ENCODE measurements around the gene COL4A1. TPM values are rescaled to one million over a fixed set of nuclear protein-coding genes. Genes with fewer than 3 reads are reported as not detected.

Gene COL4A1
- total RNA-seq, 4 donors from 2014 or later, result 989 to 1,633 (median 1,298) TPM

- no peak for TF ChIP-seq CTCF (IDR thresholded peaks at IDR 0.05; ENCODE audit: low read depth)
These were observed 44.9 kb upstream of the COL4A1 start for GRCh38 chr13:110351636-110352420.

GRCh38 chr13:110350509-110350908 lies 43.6 kb upstream of the COL4A1 start:
- no peak for TF ChIP-seq CTCF (IDR thresholded peaks at IDR 0.05; ENCODE audit: low read depth)

GRCh38 chr13:110350049-110350448 lies 43.1 kb upstream of the COL4A1 start:
- no peak for TF ChIP-seq CTCF (IDR thresholded peaks at IDR 0.05; ENCODE audit: low read depth)

- no peak for TF ChIP-seq CTCF (IDR thresholded peaks at IDR 0.05; ENCODE audit: low read depth)
These were observed 42.3 kb upstream of the COL4A1 start for GRCh38 chr13:110349239-110349638.

GRCh38 chr13:110348309-110349105 lies 41.5 kb upstream of the COL4A1 start:
- TF ChIP-seq CTCF (IDR thresholded peaks at IDR 0.05; ENCODE audit: low read depth), result no peak

- no peak for TF ChIP-seq CTCF (IDR thresholded peaks at IDR 0.05; ENCODE audit: low read depth)
These were observed 40.8 kb upstream of the COL4A1 start for GRCh38 chr13:110347535-110348308.

- TF ChIP-seq CTCF (IDR thresholded peaks at IDR 0.05; ENCODE audit: low read depth), result no peak
These were observed 40.1 kb upstream of the COL4A1 start for GRCh38 chr13:110347088-110347487.

Measured in subcutaneous adipose tissue (tissue), 4 donors.